ENCODE data around the gene USP6NL.
"Not testable (repeated sequence)": the region's sequence is repeated elsewhere in the genome, so short reads cannot be mapped to it uniquely, and the experiment has no call there.

Gene USP6NL

DNA sequence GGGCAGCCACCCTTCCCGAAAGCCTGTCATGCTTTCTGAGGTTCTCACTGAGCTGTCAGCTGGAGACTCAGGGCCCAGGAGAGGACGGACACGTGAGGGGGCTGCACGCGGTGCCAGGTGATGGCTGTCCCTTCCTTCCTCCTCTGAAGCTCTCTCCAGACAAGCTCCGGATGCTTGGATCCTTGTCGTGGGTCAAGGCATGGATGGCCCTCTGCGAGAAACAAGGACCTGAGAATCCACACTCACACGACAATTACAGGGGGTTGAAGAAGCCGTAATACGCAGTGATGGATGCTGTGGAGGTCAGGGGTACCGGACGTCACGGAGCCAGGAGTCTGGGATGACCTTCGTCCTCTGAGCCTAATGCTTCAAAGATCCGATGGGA is 170.3 kb downstream of the USP6NL start:
- no peak for DNase-seq

DNA sequence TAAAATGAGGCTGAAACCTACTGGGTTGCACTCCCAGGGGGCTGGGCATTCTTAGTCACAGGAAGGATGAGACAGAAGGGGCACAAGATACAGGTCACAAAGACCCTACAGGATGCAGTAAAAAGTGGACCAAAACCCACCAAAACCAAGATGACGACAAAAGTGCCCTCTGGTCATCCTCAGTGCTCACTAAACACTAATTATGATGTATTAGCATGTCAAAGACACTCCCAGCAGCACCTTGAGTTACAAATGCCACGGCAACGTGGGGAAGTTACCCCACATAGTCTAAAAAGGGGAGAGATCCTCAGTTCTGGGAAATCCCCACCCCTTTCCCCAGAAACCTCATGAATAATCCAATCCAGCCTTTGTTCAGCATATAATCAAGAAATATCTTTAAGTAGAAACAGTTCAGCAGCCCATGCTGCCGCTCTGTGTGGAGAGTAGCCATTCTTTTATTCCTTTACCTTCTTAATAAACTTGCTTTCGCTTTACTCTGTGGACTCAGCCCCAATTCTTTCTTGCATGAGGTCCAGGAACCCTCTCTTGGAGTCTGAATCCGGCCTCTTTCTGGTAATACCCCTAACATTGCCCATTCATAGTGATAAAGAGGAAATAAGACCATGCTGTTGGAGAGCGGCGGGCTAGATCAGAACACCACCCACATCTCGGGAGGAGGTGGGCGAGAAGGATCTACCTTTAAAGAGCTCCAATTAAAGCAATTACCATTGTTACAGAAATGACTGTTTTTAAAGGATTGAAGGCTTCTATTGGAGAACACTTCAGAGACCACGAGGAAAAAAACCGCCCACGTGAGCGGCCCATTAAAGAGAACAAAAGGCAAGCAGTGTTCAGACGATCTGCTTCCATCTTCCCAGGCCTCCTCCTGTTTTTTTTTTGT is 170.9 kb downstream of the USP6NL start:
- DNase-seq = peak; percentile 56

GRCh38 chr10:11439523-11440053 is 171.9 kb downstream of the USP6NL start:
- no peak for DNase-seq

DNA sequence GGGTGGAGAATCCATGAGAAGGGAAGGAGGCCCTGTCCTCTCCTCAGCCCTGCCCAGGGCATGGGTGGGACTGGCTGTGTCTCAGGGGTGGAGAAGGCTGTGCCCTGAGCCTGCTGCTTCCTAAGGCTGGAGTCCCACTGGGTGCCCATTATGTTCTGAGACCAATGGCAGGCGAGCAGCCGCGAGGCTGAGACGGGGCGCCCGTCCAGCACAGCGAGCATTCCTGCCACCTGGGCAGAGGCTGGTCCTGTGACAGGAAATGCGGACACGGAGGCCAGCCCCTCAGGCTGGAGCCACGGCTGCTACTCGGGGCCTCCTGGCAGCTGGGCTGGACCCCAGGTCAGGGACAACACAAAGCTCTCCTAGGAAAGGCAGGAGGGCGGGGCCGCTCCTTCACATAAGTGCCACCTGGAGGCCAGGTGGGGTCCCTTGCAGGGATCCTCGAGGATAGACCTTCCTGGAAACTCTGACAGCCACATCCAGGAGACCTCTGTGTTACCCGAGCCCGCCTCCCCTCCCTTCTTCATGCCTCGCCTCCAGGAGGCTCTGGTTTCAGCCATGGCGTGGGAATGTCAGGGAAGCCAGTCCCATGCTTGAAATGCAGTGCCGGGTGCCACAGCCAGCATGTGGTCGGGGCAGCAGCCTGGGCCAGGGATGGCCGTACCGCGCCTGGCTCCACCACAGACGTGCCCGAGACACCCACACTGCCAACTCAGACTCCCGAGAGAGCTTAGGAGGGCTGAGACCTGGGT is 173.9 kb downstream of the USP6NL start:
- DNase-seq = no peak

GRCh38 chr10:11436445-11436844 is 175.0 kb downstream of the USP6NL start:
- DNase-seq = not testable (repeated sequence)

- DNase-seq = peak; percentile 31
Observed at GRCh38 chr10:11435581-11435981, 175.9 kb downstream of the USP6NL start.

DNA sequence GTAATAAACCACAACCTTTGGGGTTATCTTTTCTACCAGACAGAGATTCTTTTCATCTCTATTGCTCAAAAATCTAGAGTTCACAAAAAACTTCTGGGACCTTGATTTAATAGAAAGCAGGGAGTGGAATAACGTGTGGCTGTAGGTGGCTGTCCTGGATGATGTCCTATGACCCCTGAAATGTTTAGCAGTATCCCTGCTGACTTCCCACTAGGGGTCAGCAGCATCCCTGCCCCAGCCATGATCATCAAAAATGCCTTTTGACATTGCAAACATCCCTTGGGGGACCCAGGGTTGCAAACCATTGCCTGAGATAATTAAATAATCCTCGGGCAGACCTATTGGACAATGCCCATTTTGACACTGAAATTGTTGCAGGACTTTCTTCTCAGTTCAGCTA is 177.1 kb downstream of the USP6NL start:
- peak; percentile 68 for DNase-seq

DNA sequence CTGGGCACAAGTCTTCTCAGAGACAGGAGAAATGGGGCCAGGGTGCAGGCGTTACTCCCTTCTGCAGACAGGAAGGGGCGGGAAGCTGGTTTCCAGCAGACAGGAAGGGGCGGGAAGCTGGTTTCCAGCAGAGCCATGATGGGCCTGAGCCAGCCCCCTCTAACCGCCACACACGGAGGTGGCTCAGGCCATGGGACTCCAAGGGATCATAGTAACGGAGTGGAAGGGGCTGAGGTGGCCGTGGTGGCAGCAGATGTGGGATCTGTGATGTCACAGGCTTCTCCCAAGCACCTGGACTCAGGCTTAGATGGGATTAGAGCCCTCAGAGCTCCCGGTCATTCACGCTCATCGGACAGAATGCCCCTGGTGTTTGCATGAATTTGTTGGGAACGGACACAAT is 177.8 kb downstream of the USP6NL start:
- peak; percentile 36 for DNase-seq

GRCh38 chr10:11431216-11431555 is 180.3 kb downstream of the USP6NL start:
- no peak for DNase-seq

DNA sequence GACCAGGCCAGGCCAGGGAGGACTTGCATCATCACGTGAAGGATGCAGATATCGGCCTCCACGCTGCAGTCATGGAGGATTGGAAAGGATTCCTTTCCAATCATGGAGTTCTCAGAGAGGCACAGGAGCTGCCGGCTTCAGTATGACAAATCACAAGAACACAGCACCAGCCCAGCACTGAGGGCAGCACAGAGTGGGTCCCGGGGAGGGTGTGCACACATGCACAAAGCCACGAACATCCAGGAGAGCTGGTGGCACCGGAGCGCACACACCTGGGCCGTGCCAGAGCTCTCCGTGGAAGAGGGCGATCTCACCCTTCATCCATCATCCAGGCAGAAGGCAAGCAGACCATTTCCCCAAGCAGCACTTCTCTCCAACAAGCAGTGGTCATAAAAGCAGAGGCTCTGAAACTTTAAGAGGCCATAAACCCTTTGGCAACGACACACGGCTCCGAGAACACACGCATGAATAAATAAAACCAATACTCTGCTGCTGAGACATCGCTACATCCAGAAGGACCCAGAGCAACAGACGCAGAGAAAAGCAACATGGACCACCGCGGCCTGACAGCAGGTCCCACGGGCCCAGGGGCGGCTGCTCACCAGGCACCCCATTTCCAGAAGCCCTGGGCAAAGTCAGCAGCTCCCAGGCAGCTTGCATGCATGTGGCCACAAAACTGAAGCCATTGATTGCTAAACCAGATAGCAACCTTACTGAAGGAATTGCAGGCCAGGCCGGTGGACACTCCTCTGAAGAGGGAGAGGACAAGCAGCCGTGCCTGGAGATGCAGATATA is 180.8 kb downstream of the USP6NL start:
- DNase-seq = no peak

DNA sequence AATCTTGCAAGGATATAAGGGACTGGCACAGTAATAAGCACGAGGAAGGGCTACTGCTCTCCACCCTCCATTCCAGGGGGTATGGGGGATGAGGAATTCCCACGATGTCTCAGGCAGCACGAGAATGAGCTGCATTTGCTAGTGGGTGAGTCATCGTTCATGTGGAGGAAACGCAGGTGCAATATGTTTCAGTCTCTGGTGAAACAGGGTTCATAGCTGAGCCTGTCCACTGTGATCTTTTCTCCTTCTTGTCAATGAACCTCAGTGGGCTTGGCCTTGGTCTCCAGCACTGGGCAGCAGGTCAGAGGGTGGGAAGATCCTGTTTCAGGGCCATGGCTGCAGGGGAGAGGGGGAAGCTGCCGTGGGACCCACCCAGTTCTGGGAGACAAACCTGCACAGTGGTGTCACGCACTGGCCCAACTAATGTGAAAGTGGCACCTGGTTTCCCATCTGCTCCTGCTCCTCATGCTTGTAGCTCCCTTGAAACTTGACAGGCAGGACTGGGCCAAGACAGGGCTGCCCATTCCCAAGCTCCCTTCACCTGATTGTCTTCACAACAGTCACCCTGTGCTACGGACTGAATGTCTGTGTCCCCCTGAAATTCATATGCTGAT is 181.9 kb downstream of the USP6NL start:
- DNase-seq = no peak

GRCh38 chr10:11425676-11426075 is 185.8 kb downstream of the USP6NL start:
- DNase-seq = peak; percentile 51

DNA sequence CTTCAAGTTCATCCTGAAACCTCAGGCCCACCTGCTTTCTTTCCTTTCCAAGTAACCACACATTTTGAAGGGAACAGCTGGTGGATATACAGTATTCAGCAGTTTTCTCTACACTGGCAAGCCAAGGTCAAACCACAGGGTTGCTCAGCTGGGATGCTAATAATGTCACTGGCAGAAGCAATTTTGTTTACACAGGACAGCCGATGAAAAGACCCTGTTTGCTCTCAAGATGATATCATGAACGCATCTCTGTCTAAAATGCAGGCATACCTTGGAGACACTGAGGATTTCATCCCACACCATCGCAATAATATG is 186.2 kb downstream of the USP6NL start:
- DNase-seq = no peak

DNA sequence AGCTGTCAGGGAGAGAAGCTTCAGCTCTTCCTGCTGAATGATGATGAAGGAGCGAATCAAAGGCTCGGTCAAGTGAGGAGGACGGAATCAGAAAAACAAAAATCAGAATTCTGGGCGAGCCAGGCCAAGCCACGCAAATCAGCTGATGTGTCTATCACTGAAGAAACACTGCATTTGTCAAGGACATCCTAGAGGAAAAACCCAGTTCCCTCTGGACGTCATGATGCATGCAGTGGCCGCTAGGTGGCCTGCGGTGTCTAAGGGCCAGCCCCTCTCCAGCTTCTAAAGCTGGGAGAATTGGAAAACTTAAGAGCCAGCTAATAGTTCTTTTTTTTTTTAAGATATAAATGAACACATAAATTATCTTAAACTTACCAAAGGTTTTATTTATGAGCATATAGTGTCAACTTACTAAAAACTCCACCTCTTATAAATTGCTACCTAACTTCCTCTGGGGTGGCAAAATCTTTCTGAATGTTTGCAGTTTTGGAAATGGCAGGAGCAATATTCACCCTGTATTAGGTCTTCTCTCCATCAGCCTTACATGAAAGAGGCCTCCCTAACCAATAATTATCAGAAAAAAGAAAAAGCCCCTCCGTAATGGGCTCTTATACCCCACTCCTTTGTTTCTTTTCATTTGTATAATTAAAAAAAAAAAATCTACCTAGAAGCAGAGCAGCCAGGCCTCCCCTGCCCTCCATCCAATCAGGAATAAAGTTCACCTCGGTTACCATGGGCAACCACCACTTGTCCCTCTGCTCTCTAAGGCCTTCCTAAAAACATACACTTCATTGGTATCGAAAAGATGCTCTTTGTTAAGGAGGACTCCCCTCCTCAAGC is 186.8 kb downstream of the USP6NL start:
- peak; percentile 56 for DNase-seq

DNA sequence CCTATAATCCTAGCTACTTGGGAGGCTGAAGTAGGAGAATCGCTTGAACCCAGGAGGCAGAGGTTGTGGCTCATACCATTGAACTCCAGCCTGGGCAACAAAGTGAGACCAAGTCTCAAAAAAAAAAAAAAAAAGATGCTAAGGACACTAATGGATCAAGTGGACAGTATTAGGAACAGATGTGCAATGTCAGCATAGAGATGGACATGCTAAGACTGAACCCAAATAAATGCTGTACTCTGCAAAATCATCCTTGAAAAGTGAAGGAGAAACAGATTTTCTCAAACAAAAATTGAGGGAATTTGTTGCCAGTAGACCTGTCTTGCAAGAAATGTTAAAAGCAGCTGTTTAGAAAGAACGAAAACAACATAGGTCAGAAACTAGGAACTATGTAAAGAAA is 194.5 kb downstream of the USP6NL start:
- DNase-seq = no peak

DNA sequence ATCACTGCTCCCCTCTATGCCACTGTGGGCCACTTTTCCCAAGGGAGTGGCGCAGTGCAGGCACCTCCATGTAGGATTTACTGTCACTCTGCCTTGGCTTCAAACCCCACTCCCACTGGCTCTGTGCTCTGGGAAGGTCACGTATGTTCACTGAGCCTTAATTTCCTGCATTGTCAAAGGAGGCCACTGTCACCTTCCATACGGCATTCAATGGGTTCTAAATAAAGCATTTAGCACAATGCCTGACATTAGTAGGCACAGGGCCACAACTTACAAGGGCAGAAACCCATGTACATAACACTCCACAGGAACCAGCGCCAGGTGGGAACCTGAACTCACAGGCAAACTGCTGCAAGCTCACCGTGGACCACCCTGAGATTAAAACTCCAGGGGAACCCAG is 196.4 kb downstream of the USP6NL start:
- DNase-seq = no peak

DNA sequence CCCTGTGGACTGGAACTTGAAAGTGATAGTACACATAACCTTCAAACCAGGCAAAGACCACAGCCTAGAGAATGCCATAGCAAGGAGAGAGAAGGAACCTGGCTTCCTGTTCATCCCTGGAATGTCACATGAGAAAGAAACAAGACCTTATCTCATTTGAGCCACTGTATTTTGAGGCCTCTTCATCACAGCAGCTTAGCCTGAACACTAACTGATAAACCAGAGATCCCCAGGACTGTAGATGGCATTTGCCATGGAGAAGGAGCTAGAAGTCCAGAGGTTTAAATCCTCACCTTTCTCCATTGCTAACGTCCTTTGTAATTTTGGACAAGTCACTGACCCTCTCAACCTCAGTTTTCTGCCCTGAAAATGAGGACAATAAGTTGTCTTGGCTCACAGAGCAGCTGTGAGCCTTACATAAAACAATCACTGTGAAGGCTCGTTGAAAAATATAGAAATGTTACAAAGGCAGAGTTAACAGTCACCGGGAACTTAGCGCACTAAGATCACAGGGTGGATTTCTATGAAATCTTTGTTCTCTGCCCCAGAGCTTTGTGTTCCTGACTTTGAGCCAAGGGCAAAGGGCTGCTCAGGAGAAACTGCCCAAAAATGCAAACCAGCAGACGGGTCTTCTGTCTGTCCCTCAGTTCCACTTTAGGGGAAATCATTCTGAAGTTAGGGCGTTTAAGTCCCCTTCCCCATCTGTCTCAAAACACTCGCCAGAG is 197.0 kb downstream of the USP6NL start:
- no peak for DNase-seq

- DNase-seq = peak; percentile 64
Observed at GRCh38 chr10:11411926-11412545, 199.4 kb downstream of the USP6NL start.

DNA sequence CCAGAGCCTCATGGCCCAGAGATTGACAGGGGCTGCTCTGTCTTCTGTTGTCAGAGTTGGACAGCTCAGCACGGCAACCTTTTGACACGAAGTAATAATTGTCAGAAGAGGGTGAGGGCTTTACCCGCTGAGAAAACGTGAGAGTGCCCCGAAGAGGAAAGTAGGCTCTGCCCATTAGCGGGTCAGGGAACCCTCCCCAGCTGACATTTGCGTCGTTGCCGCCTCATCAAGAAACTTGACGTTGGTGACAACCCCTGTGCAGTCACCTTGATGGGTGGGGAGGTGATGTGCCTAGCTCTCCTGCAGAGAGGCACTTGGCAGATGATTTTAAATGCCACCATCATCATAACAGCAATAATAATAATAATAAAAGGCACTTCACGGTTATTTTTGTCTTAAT is 202.1 kb downstream of the USP6NL start:
- DNase-seq = no peak

DNA sequence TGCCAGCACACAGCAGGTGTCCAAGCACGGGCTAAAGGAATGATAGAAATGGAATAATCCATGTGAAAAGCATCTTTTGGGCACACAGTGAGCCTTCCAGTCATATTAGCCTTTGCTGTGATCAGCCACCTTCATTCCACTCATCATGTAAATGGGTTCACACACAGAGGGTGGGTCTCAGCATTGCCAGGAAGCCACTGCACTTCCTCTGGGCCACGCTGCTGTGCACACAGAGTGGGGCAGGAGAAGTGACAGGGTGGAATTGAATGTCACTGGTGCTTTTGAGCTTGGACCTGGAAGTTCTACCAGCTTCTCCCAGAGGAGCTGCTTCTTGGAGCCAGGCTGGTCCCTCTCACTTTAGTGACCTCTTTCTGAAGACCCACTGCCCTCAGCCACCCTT is 203.5 kb downstream of the USP6NL start:
- no peak for DNase-seq

DNA sequence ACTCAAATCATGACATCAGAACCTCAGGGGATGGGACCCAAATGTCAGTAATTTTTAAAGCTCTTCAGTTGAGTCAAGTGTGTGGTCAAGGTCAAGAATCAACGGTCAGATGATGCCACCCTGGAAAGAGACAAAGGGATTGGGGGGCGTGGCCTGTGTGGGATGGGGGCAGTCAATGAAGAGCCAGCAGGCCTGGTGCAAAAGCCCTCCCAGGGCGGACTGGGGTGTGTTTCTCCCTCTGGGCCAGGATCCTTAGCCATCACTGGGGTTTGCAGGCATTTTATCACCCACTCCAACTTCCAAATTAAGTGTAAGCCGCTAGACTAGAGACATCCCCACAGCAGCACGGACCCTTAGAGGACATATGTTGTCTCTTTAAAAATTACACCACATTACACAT is 204.7 kb downstream of the USP6NL start:
- DNase-seq = no peak

Measured in hematopoietic multipotent progenitor cell treated with erythropoietin and hydrocortisone succinate and interleukin-3 and kit ligand, for 4 days (in vitro differentiated cells).